ENCODE results near the gene BBS4.
"Not testable (repeated sequence)": the region's sequence is repeated elsewhere in the genome, so short reads cannot be mapped to it uniquely, and the experiment has no call there.

Gene BBS4

GRCh38 chr15:72700076-72700475 lies 14.1 kb downstream of the BBS4 start:
- DNase-seq: no peak

- DNase-seq: no peak
These were observed 20.3 kb downstream of the BBS4 start for GRCh38 chr15:72706266-72706665.

- peak in 1 of 2 donors; percentile 7 for DNase-seq
These were observed 22.7 kb downstream of the BBS4 start for GRCh38 chr15:72708551-72709303.

GRCh38 chr15:72722071-72722696 lies 36.2 kb downstream of the BBS4 start:
- peak; percentile 41 to 77 for DNase-seq

GRCh38 chr15:72724028-72724427 lies 38.0 kb downstream of the BBS4 start:
- DNase-seq: no peak

GRCh38 chr15:72725446-72725845 lies 39.4 kb downstream of the BBS4 start:
- DNase-seq: no peak

GRCh38 chr15:72725851-72726250 lies 39.8 kb downstream of the BBS4 start:
- not testable (repeated sequence) for DNase-seq

GRCh38 chr15:72727154-72727553 lies 41.1 kb downstream of the BBS4 start:
- no peak for DNase-seq

GRCh38 chr15:72728249-72728648 lies 42.2 kb downstream of the BBS4 start:
- not testable (repeated sequence) for DNase-seq

- DNase-seq: no peak
These were observed 42.8 kb downstream of the BBS4 start for GRCh38 chr15:72728821-72729220.

GRCh38 chr15:72732086-72732485 lies 46.1 kb downstream of the BBS4 start:
- no peak for DNase-seq

GRCh38 chr15:72732516-72732915 lies 46.5 kb downstream of the BBS4 start:
- DNase-seq: no peak

GRCh38 chr15:72733941-72734738 lies 48.1 kb downstream of the BBS4 start:
- no peak for DNase-seq

GRCh38 chr15:72735111-72735510 lies 49.1 kb downstream of the BBS4 start:
- DNase-seq: no peak

GRCh38 chr15:72737061-72737460 lies 51.1 kb downstream of the BBS4 start:
- no peak for DNase-seq

- no peak for DNase-seq
These were observed 51.7 kb downstream of the BBS4 start for GRCh38 chr15:72737723-72738122.

GRCh38 chr15:72740219-72740618 lies 54.2 kb downstream of the BBS4 start:
- DNase-seq: peak; percentile 62 to 75

- no peak for DNase-seq
These were observed 63.7 kb downstream of the BBS4 start for GRCh38 chr15:72749700-72750099.

- peak; percentile 85 to 88 for DNase-seq
These were observed 65.9 kb downstream of the BBS4 start for GRCh38 chr15:72751751-72752455.

GRCh38 chr15:72754096-72754495 lies 68.1 kb downstream of the BBS4 start:
- no peak for DNase-seq

GRCh38 chr15:72758182-72758581 lies 72.2 kb downstream of the BBS4 start:
- no peak for DNase-seq

- DNase-seq: no peak
These were observed 74.7 kb downstream of the BBS4 start for GRCh38 chr15:72760590-72761260.

Data from inflammatory macrophage treated with lipopolysaccharide for 1 hour (primary cell).